RWPE2 (cell line): Measurements from ENCODE around the gene TUBD1.
"Not testable (repeated sequence)": the region's sequence is repeated elsewhere in the genome, so short reads cannot be mapped to it uniquely, and the experiment has no call there.

Source experiments
- ATAC-seq: fragments of 200-7000 bp; cut with Tn5 transposase; 3 replicates; pipeline ENCODE4 v1.9.1; 2021; ENCODE audit warnings: low read depth
- DNase-seq: peaks from one replicate; pipeline ENCODE4 v3.0.0-alpha.2; 2020; ENCODE audit warnings: low spot score
- H3K27ac ChIP-seq: fragments of 450-650 bp; 2 replicates; pipeline ENCODE4 v1.5.1; 2017; ENCODE audit warnings: mild to moderate bottlenecking; ENCODE audit not compliant: poor library complexity, severe bottlenecking
- H3K27me3 ChIP-seq: fragments of 250-450 bp; sonication (Bioruptor Pico); 2 replicates; pipeline ENCODE4 v1.5.1; 2021; ENCODE audit warnings: mild to moderate bottlenecking, moderate library complexity; ENCODE audit not compliant: insufficient read depth, poor library complexity, severe bottlenecking
- H3K36me3 ChIP-seq: fragments of 250-450 bp; sonication (Bioruptor Pico); 2 replicates; pipeline ENCODE4 v1.5.1; 2020; ENCODE audit warnings: low read depth, mild to moderate bottlenecking, moderate library complexity
- H3K4me1 ChIP-seq: fragments of 250-450 bp; sonication (Bioruptor Pico); 2 replicates; pipeline ENCODE4 v1.5.1; 2021; ENCODE audit warnings: mild to moderate bottlenecking, moderate library complexity; ENCODE audit not compliant: insufficient read depth, poor library complexity, severe bottlenecking
- H3K4me3 ChIP-seq: fragments of 250-450 bp; sonication (Bioruptor Pico); 2 replicates; pipeline ENCODE4 v1.5.1; 2021; ENCODE audit warnings: mild to moderate bottlenecking, moderate library complexity; ENCODE audit not compliant: severe bottlenecking
- H3K9me3 ChIP-seq: fragments of 250-450 bp; sonication (Bioruptor Pico); 2 replicates; pipeline ENCODE4 v1.5.1; 2021; ENCODE audit warnings: mild to moderate bottlenecking, moderate library complexity; ENCODE audit not compliant: severe bottlenecking
- CTCF ChIP-seq: fragments of 450-650 bp; IDR thresholded peaks from one replicate; pipeline ENCODE4 v1.5.1; 2017; ENCODE audit warnings: mild to moderate bottlenecking, moderate library complexity; ENCODE audit not compliant: poor library complexity, severe bottlenecking

TUBD1 gene

DNA sequence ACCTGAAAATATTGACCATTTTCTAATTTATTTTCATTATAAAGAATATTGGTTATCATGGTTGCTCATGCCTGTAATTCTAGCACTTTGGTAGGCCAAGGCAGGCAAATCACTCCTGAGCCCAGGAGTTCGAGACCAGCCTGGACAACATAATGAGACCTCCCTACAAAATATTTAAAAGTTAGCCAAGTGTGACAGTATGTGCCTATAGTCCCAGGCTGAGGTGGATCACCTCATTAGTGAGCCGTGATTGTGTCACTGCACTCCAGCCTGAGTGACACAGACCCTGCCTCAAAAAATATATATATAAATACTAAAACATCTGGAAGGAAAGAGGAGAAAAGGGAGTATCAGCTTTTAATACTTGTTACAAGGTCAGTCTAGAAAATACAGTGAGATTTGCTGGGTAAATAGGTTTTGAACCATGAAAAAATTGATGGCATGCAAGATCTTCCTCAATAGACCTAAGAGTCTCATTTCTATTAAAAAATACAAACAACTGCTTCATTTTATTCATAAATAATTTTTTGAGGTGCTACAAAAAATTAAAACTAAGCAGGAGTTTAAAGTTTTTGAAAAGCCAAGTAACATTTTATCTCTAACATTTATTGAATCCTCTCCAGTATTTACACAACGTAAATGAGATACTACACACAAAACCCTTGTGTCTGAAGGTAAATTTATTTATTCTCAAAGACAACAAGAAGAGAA is 47.7 kb downstream of the TUBD1 start:
- H3K27ac ChIP-seq = peak overlapping the region; percentile 100
- no peak for TF ChIP-seq CTCF
- H3K36me3 ChIP-seq = peaks cover 19% of the 10 kb centered on the region
- H3K4me3 ChIP-seq = no peak overlapping the region
- no peaks in the 10 kb centered on the region for H3K9me3 ChIP-seq
- DNase-seq = no peak
- H3K27me3 ChIP-seq = no peaks in the 10 kb centered on the region
- ATAC-seq = peak; percentile 2; the same call in 1 of the 3 replicates
- H3K4me1 ChIP-seq = peaks cover 31% of the 10 kb centered on the region

DNA sequence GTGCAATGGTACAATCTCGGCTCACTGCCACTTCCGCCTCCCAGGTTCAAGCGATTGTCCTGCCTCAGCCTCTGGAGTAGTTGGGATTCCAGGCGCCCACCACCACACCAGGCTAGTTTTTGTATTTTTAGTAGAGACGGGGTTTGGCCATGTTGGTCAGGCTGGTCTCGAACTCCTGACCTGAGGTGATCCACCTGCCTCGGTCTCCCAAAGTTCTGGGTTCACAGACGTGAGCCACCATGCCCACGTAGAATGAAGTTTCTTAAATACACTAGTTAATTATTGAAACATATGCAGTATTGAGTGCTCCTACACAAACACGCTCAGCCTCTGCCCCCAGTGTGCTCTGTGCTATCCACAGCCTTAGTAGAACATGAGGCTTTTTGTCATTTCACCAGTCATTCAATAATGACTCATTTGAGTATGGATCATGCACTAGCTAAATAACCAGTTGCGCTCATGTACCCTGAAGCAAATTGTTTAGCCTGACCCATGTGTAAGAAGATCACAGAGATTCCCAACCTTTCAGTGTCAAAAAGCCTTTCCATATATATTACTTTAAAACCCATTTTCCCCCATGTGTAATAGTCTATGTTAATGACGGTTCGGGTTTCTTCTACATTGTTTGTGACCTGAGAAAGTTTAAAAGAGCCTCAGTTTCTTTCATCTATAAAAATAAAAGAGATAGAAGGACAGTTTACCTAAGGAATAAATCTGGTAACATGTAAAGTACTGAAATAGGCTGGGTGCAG is 49.7 kb downstream of the TUBD1 start:
- Histone ChIP-seq H3K36me3 (peaks cover 38% of the 10 kb centered on the region), H3K4me3 (no peak overlapping the region), H3K27me3 (no peaks in the 10 kb centered on the region), H3K9me3 (no peaks in the 10 kb centered on the region), H3K27ac (peak overlapping the region; percentile 100), H3K4me1 (peaks cover 31% of the 10 kb centered on the region)
- ATAC-seq (peak; percentile 46), DNase-seq (peak; percentile 76)
- no peak for TF ChIP-seq CTCF

- peaks cover 26% of the 10 kb centered on the region for H3K4me1 ChIP-seq
- H3K4me3 ChIP-seq = peak overlapping the region; percentile 68
- DNase-seq, H3K9me3 ChIP-seq, H3K27me3 ChIP-seq: not testable (repeated sequence)
- peak overlapping the region; percentile 100 for H3K27ac ChIP-seq
- ATAC-seq = peak; percentile 0; the same call in 1 of the 3 replicates
- H3K36me3 ChIP-seq = peaks cover 42% of the 10 kb centered on the region
These were observed 50.9 kb downstream of the TUBD1 start for GRCh38 chr17:59841882-59842263.

DNA sequence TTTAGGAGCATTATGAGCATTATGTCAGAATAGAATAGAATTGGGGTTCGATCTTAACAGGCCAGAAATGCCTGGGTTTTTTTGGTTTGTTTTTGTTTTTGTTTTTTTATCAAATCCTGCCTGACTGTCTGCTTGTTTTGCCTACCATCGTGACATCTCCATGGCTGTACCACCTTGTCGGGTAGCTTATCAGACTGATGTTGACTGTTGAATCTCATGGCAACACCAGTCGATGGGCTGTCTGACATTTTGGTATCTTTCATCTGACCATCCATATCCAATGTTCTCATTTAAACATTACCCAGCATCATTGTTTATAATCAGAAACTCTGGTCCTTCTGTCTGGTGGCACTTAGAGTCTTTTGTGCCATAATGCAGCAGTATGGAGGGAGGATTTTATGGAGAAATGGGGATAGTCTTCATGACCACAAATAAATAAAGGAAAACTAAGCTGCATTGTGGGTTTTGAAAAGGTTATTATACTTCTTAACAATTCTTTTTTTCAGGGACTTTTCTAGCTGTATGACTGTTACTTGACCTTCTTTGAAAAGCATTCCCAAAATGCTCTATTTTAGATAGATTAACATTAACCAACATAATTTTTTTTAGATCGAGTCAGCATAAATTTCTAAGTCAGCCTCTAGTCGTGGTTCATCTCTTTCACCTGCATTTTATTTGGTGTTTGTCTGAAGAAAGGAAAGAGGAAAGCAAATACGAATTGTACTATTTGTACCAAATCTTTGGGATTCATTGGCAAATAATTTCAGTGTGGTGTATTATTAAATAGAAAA is 51.5 kb downstream of the TUBD1 start:
- H3K36me3 ChIP-seq = peaks cover 42% of the 10 kb centered on the region
- not testable (repeated sequence) for DNase-seq, H3K9me3 ChIP-seq, H3K27me3 ChIP-seq, ATAC-seq
- H3K27ac ChIP-seq = peak overlapping the region; percentile 100
- H3K4me3 ChIP-seq = peak overlapping the region; percentile 68
- peaks cover 26% of the 10 kb centered on the region for H3K4me1 ChIP-seq

GRCh38 chr17:59840329-59841090 is 52.2 kb downstream of the TUBD1 start:
- no peak for TF ChIP-seq CTCF
- peak overlapping the region; percentile 100 for H3K27ac ChIP-seq

More at GRCh38 chr17:59840329-59841090, 52.2 kb downstream of the TUBD1 start:
- no peak for ATAC-seq
- Histone ChIP-seq H3K27me3 (no peaks in the 10 kb centered on the region), H3K4me1 (peaks cover 26% of the 10 kb centered on the region), H3K4me3 (peak overlapping the region; percentile 68), H3K9me3 (no peaks in the 10 kb centered on the region), H3K36me3 (peaks cover 42% of the 10 kb centered on the region)
- no peak for DNase-seq
